GM18517 (cell line): ENCODE results near the gene NAV2.
"Not testable (repeated sequence)": the region's sequence is repeated elsewhere in the genome, so short reads cannot be mapped to it uniquely, and the experiment has no call there.

Source experiments
- ATAC-seq: cut with Tn5 transposase; IDR thresholded peaks from one replicate; pipeline ENCODE4 v1.9.1; 2021; ENCODE audit warnings: mild to moderate bottlenecking, moderate library complexity; ENCODE audit not compliant: unreplicated experiment

Gene NAV2

GRCh38 chr11:20066013-20066782 is 353.6 kb downstream of the NAV2 start:
- ATAC-seq, result no peak

DNA sequence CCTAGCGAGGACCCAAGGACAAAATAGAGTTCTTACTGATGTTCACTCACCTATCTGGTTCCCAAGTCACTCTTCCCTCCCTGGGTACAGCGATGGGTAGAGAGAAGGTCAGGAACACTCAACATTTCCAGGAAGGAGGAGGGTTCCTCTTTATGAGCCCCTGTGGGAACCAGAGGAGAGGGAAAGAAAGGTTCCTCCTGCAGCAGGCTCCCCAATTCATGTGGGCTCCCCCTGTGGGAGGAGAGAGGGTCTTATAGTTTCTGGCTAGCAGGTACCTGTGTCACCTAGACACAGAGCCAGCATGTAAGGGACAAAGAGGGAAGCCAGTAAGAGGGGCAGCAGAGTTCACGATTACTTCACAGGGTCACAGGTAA is 354.1 kb downstream of the NAV2 start:
- no peak for ATAC-seq

- ATAC-seq, result no peak
These were observed 355.0 kb downstream of the NAV2 start for GRCh38 chr11:20067665-20068064.

DNA sequence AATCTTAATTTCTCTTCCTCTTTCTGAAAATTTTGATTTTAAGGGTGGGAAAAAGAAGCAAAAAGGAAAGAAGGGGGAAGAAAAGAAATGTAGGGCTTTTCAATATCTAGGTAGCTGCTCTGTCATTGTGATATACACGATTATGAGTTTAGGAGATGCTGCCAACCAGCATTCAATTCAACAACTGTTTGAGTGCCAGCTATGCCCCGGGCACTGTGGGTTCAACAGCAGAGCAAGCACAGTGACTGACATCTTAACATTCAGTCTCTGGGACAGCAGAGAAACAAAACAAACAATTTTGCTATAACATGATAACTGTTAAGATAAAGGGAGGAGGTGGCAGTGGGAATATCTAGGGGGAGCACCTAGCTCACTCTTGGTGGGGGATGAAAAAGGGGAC is 356.1 kb downstream of the NAV2 start:
- no peak for ATAC-seq

GRCh38 chr11:20070459-20070858 is 357.8 kb downstream of the NAV2 start:
- ATAC-seq, result no peak

- ATAC-seq, result no peak
These were observed 363.0 kb downstream of the NAV2 start for GRCh38 chr11:20075627-20076026.

- ATAC-seq, result no peak
These were observed 366.2 kb downstream of the NAV2 start for GRCh38 chr11:20078846-20079245.

DNA sequence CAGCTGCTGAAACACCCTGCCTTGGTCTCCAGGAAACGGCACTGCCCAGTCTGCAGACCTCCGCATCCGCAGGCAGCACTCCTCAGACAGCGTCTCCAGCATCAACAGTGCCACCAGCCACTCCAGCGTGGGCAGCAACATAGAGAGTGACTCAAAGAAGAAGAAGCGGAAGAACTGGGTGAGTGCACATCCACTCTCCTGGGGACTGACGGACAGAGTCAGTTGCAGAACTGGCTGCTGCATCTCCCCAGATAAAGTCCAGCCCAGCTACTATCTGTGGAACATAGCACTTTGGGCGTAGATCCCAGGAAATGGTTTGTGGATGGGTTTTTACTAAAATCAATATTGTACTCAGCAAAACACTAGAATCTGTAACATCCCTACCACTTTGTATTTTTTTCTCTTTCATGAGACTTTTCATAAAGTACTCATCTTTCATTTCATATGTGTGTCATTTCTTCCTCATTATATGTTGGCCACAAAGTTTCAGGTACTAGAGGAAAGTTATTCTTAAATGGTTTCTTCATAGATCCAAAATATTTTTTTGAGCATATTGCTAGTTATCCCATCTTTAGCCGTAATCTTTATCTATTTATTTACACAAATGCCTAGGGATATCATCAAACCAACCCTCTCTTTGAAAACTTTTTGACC is 367.5 kb downstream of the NAV2 start:
- ATAC-seq, result no peak

DNA sequence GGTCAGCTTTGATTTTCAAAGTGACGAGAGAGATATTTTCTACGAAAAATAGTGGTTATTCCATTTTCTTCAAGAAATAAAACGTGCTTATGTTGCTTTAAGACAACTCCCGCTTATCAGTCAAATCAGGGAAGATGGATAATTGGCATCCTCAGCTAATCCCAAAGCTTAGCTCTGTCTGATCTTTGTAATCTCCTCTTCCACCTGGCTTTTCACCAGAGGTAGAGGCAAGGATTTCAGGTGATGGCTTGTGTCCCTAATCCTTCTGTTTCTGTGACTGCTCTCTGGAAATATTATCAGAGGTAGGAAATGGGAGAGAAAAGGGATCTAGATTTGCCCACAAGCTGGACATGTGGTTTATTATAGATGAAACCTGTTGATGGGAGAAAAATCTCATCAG is 368.7 kb downstream of the NAV2 start:
- no peak for ATAC-seq

GRCh38 chr11:20083877-20084276 is 371.2 kb downstream of the NAV2 start:
- ATAC-seq, result not testable (repeated sequence)

DNA sequence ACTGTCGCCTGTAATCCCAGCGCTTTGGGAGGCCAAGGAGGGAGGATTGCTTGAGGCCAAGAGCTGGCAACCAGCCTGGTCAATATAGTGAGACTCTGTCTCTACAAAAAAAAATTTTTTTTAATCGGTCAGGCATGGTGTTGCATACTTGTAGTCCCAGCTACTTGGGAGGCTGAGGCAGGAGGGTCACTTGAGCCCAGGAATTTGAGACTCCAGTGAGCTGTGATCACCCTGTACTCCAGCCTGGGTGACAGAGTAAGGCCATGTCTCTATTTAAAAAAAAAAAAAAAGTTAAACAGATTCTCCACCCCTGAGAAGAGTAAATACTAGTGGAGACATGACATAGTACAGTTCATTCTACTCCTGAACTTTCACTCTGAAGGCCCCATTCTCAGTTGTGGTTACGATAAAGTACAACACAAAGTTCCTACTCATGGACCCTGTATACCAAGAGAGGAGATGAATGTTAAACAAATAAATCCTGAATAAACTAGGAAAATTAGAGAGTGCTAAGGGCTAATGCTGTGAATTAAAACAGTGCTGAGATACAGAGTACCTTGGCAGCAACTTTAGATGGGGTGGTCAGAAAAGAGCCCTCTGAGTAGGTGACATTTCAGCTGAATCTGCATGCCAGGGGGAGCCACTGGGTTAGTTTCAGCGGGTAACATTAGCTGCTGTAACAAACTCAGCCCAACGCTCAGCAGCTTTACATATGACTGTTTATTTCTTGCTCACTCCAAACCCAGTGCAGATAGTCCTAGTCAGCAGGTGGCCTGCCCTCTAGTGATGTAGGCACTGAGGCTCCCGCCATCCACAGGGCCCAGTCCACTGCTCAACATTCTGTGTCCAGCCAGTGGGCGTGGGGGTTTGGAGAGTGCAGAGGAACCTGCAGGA is 372.5 kb downstream of the NAV2 start:
- no peak for ATAC-seq

DNA sequence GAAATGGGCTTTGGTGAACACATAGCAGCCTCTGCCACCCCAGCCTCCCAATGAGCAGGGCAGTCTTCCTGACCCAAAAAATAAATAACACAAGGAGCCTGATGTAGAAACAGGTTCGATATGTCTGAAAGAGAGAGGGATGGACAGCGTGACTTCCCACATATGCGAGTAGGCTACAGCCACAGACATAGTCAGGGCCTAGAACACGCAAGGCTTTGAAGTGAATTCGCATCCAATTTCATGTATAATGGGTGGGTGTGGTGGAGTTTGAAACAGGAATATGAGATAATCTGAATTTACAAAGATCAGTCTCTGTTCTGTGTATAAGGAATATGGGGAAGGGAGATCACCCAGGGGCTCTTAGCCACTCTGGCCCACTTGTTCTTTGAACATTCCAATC is 373.3 kb downstream of the NAV2 start:
- no peak for ATAC-seq

DNA sequence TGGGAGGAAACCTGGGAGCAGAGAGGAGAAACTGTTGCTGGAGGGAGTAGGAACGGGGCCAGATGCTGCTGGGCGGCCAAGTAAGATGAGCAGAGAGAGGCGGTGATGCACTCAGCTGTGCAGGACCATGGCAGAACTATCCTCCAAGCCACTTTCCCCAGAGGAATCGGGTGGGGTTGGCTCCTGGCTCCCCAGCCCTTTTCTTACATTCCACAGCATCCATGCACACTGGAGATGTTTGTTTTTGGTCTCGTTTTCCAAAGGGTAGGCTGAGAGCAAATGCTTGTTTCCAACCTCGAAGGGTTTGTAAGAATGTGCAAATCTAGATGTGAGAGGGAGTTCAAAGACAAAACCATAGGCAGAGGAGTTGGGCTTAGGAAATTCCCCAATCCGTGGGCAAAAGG is 374.5 kb downstream of the NAV2 start:
- ATAC-seq, result no peak

GRCh38 chr11:20088397-20089225 is 376.0 kb downstream of the NAV2 start:
- ATAC-seq, result no peak

- ATAC-seq, result no peak
These were observed 376.7 kb downstream of the NAV2 start for GRCh38 chr11:20089367-20089766.

DNA sequence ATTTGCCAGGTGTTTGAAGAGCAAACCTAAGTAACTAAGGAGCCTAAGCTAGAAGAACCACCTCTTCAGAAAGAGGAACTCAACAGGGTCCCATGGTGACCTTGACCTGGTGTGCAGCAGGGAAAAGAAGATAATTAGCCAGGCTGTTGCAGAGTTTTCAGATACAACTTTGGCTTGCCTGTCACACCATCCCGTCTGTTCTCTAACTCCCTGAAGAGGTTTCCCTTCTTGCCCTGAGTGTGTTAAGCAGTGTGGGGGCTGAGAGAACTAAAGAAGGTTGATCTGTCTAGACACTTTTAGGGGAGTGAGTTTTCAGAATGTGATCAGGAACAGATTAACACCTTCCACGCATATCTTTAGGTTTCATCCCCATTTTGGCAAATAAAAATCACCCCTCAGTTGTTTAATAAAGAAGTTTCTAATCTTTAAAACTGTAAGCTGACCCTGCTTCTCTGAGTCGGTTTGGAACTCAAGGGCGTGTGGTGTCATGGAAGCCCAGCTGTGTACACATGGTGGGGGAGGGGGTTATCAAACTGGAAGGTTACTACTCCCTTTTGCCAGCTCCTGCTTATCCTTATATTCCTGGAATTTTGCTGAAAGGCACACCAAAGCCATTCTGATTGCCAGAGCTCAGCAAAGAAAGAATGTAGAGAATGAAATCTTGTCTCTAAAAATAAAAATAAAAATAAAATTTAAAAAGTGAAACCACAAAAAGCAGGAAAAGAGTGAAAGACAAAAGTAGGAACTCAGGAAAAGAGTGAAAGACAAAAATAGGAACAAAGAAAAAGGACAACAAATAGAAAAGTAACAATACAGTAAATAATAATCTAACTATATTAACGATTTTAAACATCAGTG is 377.4 kb downstream of the NAV2 start:
- ATAC-seq, result no peak

DNA sequence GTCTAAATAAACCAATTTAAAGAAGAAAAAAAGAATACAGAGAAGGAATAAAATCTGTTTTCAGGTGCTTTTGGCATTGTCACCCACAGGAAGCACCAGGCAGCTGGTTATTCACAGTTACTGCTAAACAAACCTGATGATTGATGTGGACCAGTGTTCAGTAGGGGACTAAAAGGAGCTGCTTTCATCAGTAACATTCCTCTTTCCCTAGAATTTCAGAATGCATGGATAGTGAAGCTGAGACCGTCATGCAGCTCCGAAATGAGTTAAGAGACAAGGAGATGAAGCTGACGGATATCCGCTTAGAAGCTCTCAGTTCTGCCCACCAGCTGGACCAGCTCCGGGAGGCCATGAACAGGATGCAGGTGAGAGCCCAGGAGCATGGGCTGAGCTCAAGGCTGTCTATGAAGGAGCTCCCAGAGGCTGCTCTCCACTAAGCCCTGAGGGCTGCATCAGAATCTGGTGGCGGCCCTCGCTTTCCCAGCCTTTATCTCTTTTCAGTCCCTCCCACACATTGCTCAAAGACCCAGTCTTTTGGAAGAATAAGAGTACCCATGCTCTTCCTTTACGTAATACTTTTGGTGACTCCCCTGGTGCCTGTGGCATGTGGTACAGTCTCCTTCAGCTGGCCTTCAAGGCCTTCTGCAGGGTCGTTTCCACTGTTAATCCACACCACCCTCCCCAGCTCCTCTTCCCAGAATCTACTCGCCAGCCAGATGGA is 378.2 kb downstream of the NAV2 start:
- no peak for ATAC-seq

- ATAC-seq, result no peak
These were observed 381.1 kb downstream of the NAV2 start for GRCh38 chr11:20093775-20094174.

- ATAC-seq, result no peak
These were observed 382.6 kb downstream of the NAV2 start for GRCh38 chr11:20095189-20095588.
